ENCODE data around the gene MBNL1.

Gene MBNL1

GRCh38 chr3:152374262-152374990, 105.7 kb downstream of the MBNL1 start:
- no peak for DNase-seq

- DNase-seq = no peak
Measured at GRCh38 chr3:152375546-152375945, 106.8 kb downstream of the MBNL1 start.

GRCh38 chr3:152376351-152377183, 107.8 kb downstream of the MBNL1 start:
- peak in 1 of 56 donors; percentile 20 for DNase-seq

- DNase-seq = no peak
Measured at GRCh38 chr3:152377184-152377570, 108.4 kb downstream of the MBNL1 start.

- no peak for DNase-seq
Measured at GRCh38 chr3:152379415-152380042, 110.8 kb downstream of the MBNL1 start.

- no peak for DNase-seq
Measured at GRCh38 chr3:152380043-152380442, 111.3 kb downstream of the MBNL1 start.

GRCh38 chr3:152381881-152382295, 113.2 kb downstream of the MBNL1 start:
- DNase-seq = no peak

- no peak for DNase-seq
Measured at GRCh38 chr3:152382312-152383135, 113.8 kb downstream of the MBNL1 start.

- DNase-seq = no peak
Measured at GRCh38 chr3:152383136-152383606, 114.4 kb downstream of the MBNL1 start.

GRCh38 chr3:152384412-152384811, 115.7 kb downstream of the MBNL1 start:
- DNase-seq = no peak

GRCh38 chr3:152385761-152386160, 117.0 kb downstream of the MBNL1 start:
- DNase-seq = no peak

- no peak for DNase-seq
Measured at GRCh38 chr3:152386208-152386607, 117.5 kb downstream of the MBNL1 start.

GRCh38 chr3:152388631-152389030, 119.9 kb downstream of the MBNL1 start:
- no peak for DNase-seq

GRCh38 chr3:152389316-152389934, 120.7 kb downstream of the MBNL1 start:
- no peak for DNase-seq

GRCh38 chr3:152390647-152391046, 121.9 kb downstream of the MBNL1 start:
- DNase-seq = no peak

- no peak for DNase-seq
Measured at GRCh38 chr3:152391671-152392070, 122.9 kb downstream of the MBNL1 start.

- DNase-seq = no peak
Measured at GRCh38 chr3:152392272-152392880, 123.6 kb downstream of the MBNL1 start.

- DNase-seq = no peak
Measured at GRCh38 chr3:152394246-152394645, 125.5 kb downstream of the MBNL1 start.

- DNase-seq = no peak
Measured at GRCh38 chr3:152395764-152396163, 127.0 kb downstream of the MBNL1 start.

- DNase-seq = no peak
Measured at GRCh38 chr3:152396867-152397266, 128.1 kb downstream of the MBNL1 start.

Measured in nucleus accumbens (tissue), 56 donors.